ENCODE measurements around the gene NKTR.

The NKTR gene

GRCh38 chr3:42697289-42698051 lies 97.0 kb downstream of the NKTR start:
- DNase-seq: no peak

Data from NCI-H524 (cell line).